Sigmoid colon (tissue), 4 donors: ENCODE data around the gene CEP85L.

Source experiments
- CTCF ChIP-seq, 4 experiments: fragments of 450-650 bp in 3 of 4; fragments of 200-600 bp in 1 of 4; IDR thresholded peaks; one replicate each; pipeline ENCODE4 v1.5.1; 2016 to 2019; ENCODE audit warnings: antibody characterized with exemption in 4 of 4, mild to moderate bottlenecking in 3 of 4, moderate library complexity in 2 of 4
- POLR2AphosphoS5 ChIP-seq, 4 donors: sonication (generic); formaldehyde crosslinking; IDR thresholded peaks; one replicate each; pipeline ENCODE4 v1.6.1; 2017; ENCODE audit warnings: antibody characterized with exemption in 4 of 4

- TF ChIP-seq CTCF (IDR thresholded peaks at IDR 0.05) (no peak), POLR2AphosphoS5 (IDR thresholded peaks at IDR 0.05) (no peak)
Observed at GRCh38 chr6:118667988-118668387, 16.6 kb upstream of the CEP85L start.
